HG03175 (cell line): ENCODE measurements around the gene ARMC3.
"Not testable (repeated sequence)": the region's sequence is repeated elsewhere in the genome, so short reads cannot be mapped to it uniquely, and the experiment has no call there.

Experiments
- ATAC-seq: cut with Tn5 transposase; IDR thresholded peaks from one replicate; pipeline ENCODE4 v1.9.1; 2021; ENCODE audit warnings: mild to moderate bottlenecking, moderate library complexity; ENCODE audit not compliant: unreplicated experiment

ARMC3 gene

DNA sequence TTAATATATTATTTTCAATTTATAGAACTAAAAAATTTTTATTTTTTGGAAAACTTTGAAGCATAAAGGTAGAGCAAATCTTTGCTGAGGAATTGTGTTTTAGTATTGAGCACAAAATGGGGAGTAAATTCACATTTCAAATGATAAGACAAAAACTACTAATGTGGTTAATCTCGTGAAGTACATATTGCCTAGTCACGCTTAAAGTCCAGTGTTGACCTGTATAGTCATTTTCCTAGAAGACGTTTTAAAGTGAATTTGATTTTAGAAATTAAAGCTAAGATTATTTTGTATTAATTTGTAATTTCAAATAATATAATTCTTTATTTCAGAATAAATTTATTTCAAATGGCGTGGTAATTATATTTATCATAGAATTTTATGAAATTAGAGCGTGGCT is 110.3 kb downstream of the ARMC3 start:
- no peak for ATAC-seq

DNA sequence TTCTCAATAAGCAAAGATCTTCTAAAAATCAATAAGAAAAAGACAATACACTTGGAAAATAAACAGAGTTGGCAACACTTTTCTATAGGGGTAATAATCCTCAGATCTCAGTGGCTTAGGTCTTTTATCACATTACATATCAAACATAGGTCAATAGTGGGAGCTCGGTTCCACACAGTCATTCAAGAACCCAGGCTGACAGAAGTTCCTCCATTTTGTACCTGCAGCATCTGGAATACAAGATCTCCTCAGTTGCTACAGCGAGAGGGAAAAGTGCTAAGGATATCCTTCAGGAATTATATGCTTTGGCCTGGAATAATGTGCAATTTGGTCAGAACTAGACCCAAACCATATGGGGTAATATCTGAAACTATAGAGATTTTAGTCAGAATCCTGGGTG is 112.1 kb downstream of the ARMC3 start:
- ATAC-seq: no peak

DNA sequence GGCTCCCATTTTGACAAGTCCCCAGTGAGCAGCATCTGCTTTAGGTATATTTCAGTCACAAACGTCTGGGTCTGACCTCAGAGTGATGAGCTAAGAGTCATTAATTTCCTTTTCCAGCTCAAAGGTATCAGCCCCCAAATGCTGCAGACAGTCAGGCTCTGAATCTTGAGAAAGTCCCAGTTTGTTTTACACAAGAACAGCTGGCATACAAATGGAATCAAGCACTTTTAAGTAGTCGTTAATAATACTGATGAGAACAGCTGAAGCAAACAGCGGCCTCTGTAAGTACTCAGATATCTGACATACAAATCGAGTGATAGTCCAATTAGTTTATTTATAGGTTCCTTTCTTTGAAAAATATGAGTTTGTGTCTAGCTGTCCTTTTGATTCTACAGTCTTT is 118.2 kb downstream of the ARMC3 start:
- no peak for ATAC-seq

DNA sequence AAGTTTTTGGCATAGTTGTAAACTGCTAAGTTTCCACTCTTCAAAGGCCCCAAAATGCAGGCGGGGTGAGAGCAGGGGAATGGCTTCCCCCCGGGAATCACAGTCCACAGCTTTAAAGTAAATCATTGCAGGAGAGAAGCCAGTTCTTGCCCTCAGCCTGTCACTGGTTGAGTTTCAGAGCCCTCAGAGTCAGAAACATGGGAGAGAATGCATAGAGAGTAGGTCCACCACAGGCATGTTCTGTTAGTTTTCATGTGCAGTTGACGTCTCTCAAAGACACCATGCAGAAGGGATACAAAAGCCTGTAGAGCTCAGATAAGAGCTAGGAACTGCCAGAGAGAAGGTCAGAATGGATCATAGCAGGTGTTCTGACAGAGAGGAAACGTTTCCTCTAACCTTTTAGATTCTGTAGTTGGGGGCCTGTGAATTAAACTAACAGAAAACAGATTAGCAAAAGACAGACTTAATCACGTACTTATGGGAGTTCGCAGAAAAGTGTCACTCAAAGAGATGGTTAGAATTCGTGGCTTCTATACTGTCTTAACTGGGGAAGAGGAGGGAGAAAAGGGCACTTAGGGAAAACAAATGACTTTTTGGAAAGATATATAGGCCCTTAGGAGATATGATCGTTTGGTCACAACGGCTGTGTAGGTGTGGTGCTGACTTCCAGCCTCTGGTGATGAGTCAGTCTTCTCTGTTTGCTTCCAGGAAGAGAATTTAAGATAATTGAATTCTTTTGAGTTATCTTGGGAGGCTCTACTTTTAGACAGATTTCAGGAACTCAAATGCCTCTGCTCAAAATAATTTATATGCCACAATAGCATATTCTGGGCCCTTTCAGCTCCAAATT is 119.6 kb downstream of the ARMC3 start:
- no peak for ATAC-seq

DNA sequence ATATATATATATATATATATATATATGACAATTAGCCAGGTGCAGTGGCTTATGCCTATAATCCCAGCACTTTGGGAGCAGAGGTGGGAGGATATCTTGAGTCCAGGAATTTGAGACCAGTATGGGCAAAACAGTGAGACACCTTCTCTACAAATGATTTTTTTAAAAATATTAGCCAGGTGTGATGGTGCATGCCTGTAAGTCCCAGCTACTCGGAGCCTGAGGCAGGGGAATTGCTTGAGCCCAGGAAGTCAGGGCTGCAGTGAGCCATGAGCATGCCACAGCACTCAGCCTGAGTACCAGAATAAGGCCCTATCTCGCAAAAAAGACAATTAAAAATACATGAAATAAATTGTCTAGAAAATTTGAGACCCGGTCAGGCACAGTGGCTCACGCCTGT is 120.3 kb downstream of the ARMC3 start:
- no peak for ATAC-seq

DNA sequence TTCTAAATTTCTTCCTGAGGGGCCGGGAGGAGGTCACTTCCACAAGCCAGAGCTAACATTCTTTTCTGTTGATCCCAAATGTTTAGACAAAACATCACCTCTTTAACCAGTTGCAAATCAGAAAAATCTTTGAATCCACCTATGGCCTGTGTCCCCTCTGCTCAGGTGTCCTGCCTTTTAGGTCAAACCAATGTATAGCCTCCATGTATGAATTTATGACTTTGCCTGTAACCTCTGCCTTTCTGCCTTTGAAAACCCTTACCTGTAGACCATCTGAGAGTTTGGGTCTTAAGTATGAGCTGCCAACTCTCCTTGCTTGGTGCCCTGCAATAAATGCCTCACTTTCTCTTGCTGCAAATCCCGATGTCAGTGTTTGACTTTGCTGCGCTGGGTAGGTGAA is 123.4 kb downstream of the ARMC3 start:
- ATAC-seq: no peak

DNA sequence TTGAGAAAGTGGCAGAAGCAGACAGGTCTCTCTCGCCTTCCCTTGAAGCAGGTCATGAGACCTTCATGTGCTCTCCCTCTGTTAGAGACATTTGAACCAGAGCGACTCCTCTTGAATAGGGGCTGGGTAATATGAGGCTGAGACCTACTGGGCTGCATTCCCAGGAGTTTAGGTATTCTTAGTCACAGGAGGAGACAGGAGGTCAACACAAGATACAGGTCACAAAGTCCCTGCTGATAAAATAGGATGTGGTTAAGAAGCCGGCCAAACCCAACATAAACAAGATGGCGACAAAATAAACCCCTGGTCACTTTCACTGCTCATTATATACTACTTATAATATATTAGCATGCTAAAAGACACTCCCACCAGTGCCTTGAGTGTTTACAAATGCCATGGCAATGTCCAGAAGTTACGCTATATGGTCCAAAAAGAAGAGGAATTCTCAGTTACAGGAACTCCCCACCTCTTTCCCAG is 124.0 kb downstream of the ARMC3 start:
- ATAC-seq: no peak

DNA sequence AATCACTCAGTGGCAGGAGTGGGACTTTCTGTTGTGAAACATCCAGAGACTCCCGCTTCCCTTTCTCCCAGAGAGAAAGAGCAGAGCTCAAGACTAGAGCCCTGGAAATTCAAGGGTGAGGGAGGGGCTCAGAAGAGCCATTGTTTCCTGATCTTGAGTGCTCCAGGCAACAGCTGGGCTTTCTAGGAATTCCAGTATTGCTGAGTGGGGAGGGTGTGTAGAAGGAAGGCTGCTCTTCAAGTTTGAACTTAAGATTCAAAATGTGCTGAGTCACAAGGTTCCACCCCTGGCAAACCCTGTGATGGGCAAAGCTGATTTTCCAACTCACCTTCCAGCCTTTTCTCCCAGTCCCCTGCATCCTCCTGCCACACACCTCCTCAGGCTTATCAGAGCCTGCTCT is 125.2 kb downstream of the ARMC3 start:
- no peak for ATAC-seq

DNA sequence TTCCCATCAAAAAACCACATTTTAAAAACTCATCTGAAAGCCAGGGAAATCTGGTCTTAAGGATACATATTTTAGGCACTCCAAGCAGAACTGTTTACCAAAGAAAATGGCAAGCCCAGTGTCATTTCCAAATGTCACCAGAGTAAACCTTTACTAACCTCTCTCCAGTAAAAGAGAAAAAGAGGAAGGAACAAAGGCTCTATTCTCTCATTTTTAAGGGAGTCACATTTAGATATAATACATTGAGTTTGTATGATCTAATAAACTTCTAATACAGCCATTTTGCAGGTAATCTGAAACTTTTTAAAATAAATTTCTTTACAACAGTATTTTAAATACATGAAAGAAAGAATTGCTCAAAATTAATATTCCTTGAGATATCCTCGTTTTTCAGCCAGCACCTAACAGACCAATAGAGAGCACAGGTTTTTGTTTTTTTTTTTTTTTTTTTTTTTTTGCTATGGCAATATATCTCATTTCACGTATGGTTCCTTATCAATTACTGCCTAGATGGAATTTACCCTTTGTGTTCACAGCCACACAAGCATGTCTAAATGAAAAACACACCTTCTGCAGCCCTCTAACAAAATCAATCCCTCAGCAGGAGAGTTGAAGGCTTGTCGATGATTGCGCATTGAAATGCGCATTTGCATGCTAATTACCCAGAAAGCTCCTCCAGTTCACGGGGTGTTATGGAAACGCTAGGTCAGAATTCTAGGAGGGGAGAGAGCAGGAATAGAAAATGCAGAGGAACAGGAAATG is 127.8 kb downstream of the ARMC3 start:
- ATAC-seq: no peak

DNA sequence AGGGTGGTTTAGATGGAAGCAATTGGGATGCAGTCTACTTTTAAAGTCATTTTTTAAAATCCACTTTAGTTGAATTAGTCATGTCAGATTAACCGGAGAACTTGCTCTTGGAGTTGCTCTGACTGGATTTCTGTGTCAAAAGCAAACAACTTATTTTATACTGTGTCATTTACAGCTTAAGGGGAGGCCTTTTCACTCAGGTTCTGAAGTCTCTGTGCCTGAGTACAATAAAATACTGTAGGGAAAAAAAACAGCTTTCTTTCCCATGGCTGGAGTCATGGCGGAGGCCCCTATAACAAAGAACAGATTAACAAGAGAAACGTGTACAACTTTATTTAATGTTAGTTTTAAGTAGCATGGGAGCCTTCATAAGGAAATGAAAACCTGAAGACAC is 128.3 kb downstream of the ARMC3 start:
- no peak for ATAC-seq

DNA sequence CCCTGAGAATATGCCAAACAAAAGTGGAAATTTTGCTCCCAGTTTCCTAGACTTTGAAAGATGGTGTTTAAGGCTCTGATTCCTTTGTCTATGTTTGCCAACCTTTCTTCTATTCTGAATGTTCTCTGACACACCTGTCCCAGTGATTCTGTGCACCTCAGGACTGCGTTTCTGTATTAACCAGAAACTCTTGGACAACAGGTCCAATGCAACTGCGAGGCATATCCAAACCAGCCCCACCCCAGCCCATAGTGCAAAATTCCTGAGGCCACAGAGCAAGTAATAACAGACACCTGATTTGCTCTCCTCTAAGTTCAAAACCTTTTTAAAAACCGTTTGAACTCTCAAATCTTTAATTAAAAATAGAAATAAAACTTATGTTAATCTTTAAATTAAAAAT is 130.5 kb downstream of the ARMC3 start:
- ATAC-seq: no peak

DNA sequence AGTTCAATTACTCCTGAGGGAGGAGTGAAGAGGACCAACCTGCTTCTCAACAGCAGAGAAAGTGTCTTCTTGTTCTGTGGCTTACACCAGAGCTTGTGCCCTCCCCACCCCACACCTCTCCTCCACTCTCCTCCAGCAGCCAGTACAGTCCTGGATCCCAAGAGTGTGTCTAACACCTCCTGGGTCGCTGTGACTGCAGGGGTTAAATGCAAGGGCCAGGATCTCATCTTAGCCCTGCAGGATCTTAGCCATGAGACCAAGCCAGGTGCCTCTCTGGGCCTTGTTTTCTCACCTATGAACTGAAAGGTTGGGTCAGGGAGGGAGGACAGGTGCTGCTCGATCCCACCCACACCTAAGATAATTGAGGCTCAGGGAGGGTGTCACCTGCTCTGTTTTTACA is 133.1 kb downstream of the ARMC3 start:
- no peak for ATAC-seq

DNA sequence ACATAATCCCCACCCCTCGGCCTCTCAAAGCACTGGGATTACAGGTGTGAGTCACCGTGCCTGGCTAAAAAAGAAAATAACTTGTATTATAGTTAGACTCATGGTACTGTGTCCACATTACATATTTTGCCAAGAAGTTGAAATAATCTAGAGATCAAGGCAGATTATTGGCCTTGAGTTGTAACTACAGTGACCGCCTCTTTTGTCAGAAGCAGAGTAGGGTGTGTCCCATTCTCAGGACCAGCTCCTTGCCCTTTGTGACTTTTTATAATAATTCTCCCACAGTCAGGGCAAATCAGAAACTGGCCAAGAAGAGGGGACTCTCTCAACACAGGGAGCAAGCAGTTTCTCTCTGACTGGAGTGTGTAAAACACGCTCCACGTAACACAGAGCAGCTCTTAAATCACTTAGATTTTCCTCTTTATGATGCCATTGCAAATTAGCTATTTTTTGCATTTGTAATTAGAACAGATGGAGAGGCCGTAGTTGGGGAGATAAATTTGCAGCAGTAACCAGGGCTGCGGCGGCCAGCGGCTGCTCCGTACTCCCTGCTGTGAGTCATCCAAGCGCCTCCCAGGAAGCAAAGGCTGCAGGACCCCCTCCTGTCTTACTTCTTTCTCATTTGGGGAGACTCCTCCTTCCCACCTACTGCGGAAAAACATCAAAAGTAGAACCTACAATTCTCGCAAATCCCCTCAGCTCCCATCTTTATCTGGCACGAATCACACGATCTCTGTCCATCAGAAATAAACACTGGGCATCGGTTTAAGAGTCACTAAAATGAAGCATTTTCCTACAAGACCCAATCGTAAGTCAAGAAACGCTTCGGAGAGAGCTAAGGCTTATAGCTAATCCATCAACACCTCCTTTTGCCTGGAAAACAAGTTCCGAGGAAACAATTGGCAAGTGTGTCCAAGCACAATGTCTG is 135.5 kb downstream of the ARMC3 start:
- no peak for ATAC-seq

DNA sequence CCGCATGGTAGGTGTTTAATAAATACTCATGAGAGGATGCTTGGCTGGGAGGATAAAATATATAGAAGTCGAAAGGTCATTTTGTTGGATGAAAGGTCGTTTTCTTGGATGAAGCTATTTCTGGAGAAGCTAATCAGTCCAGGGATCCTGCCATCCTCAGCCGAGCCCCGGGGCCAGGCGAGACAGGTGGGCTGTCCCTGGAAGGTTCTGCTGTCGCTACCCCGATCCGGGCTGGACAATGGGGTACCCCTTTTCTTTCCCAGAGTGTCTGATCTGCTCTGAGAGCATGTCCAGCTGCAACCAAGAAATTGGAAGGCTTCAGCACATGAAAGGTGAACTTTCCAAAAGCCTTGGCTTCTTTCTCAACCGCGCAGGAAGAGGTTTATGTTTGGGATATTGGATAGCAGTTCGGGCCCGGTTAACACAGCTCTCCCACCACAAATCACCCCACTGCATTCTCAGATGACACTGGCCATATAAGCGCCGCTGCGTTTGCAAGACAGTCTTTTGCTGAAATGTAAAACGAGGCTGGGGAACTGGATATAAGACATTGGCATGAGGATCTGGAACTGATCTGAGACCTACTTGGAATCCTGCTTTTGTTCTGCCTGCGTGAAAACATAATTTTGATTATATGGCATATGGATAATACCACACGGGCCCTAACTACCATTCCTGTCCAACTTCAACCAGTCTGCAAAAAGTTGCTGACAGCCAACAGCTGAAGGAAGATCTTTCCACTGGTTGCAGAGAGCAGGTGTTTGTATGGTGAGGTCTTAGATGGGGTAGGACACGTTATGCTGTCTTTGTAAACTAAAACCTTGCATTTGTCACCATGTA is 136.3 kb downstream of the ARMC3 start:
- ATAC-seq: no peak

DNA sequence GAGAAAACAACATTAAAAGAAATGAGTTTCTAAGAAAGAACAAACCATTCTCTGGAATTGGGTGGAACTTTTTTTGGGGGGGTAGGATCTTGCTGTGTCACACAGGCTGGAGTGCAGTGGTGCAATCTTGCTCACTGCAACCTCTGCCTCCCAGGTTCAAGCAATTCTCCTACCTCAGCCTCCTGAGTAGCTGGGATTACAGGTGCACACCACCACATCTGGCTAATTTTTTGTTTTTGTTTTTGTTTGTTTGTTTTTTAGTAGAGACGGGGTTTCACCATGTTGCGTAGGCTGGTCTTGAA is 136.9 kb downstream of the ARMC3 start:
- ATAC-seq: not testable (repeated sequence)

DNA sequence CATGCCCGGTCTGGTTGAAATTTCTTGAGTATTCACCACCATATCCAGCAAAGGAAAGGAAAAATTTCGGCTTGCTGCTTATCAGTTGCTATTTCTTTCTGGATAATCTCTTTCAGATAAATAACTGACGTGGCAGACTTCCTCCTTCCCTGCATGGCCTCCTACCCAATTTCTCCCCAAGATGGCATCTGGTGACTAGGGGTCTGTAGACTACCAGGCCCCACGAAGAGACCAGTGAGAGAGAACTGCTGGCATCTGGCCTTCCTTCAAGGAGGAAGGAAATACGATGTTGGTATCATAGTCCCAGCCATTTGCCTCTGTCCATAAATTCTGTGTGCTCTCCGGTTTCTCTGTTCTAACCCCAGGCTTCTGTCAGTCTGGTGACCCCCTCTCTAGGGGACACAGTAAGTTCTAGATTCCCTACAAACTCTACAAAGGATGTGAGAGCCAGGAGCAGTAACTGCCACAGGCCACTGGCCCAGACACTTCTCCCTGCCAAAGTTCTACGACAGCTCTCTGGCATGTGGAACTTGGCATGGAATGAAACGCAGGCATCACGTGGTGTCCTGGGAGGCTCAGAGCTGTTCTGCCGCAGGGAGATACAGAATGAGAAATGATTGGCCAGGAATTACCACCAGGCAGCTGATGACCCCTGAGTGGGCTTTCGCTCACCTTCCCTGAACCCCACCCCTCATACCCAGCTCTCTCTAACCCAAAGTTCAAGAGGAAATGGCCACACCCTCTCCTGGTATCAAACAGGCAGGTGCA is 137.5 kb downstream of the ARMC3 start:
- ATAC-seq: no peak

DNA sequence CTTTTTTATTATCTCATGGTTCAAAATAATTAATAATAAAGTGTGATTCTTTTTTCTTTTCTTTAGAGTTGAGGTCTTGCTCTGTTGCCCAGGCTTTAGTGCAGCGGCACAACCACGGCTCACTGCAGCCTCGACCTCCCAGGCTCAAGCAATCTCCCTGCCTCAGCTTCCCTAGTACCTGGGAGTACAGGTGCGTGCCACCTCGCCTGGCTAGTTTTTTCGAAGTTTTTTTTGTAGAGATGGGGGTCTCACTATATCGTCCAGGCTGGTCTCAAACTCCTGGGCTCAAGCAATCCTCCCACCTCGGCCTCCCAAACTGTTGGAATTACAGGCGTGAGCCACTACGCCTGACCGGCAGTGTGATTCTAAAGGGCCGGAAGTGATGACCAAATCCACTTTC is 139.5 kb downstream of the ARMC3 start:
- no peak for ATAC-seq

DNA sequence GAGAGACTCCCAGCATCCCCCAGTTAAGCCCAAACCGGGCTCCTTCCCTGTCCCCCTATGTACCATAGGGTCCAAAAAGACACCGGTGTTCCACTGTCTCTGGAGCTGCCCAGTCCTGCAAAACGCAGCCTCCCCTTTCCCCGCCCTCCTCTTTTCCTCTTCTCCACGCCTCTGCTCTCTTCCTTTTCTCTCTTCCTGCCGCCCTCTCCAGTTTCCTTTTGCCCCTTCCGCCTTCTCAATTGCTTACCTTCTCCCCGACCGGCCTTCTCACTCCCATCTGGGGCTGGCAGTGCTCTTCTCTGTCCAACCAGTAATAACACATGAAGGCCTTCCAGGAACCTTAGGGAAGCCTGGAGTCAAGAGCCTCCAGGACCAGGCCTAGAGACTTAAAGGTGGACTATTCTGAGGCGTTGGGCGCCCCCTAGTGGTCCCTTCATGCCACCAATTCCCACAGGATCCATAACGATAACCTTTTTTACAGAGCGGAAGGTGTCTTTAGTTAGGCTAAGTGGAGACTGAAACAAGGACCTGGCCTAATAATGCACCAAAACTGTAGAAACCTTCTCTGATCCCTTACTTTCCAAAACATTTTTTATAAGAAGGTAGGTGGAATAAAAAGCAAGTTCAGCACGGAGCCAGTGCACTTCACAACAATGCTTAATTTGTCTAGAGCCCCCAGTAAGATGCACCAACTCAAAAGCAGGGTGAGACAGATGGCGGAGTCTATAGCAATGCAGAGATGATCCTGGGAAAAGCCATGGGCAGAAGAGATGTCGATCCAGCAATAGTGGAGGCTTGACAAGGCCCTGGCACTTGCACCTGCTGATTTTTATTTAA is 140.3 kb downstream of the ARMC3 start:
- ATAC-seq: peak; percentile 47
